Panc1 (cell line): ENCODE results near the gene CIPC. TPM values are rescaled to one million over a fixed set of nuclear protein-coding genes. Genes with fewer than 3 reads are reported as not detected.

Source experiments
- ATAC-seq: fragments of 200-7000 bp; cut with Tn5 transposase; 2 replicates; pipeline ENCODE4 v1.9.1; 2020; ENCODE audit warnings: mild to moderate bottlenecking, moderate library complexity
- BruUV-seq: library from RNA; stranded (reverse); fragments of 400-500 nt; replicated peaks from 2 replicates; lab custom pipeline; 2021; lab: Mats Ljungman, UMichigan
- CTCF ChIA-PET: fragments of 300-600 bp; sonication (Branson Sonifier 250); formaldehyde crosslinking; loops from one replicate; lab custom pipeline; 2022; ENCODE audit warnings: antibody characterized with exemption; lab: Charles Lee
- POLR2A ChIA-PET: fragments of 300-600 bp; sonication (Branson Sonifier 250); formaldehyde crosslinking; loops from one replicate; lab custom pipeline; 2022; ENCODE audit warnings: antibody characterized with exemption; lab: Charles Lee
- DNase-seq: peaks from one replicate; pipeline ENCODE4 v3.0.0-alpha.2; 2010; ENCODE audit warnings: low read depth, low spot score
- H3K27ac ChIP-seq: 2 replicates; pipeline ENCODE4 v1.5.1; 2011; ENCODE audit warnings: mild to moderate bottlenecking, low read length, inconsistent platforms
- H3K27me3 ChIP-seq: fragments of 200-500 bp; sonication (Bioruptor generic); 2 replicates; pipeline ENCODE4 v1.6.0; 2014; ENCODE audit warnings: low read length, inconsistent platforms; ENCODE audit not compliant: control insufficient read depth, insufficient read depth
- H3K36me3 ChIP-seq: fragments of 200-500 bp; sonication (Bioruptor generic); 2 replicates; pipeline ENCODE4 v1.5.1; 2014; ENCODE audit warnings: inconsistent platforms, mild to moderate bottlenecking, low read length, moderate library complexity; ENCODE audit not compliant: control insufficient read depth, insufficient read depth
- H3K4me1 ChIP-seq: 2 replicates; pipeline ENCODE4 v1.5.1; 2011; ENCODE audit warnings: inconsistent platforms, mild to moderate bottlenecking, low read length, moderate library complexity; ENCODE audit not compliant: control insufficient read depth, insufficient read depth
- H3K4me3 ChIP-seq, 2 experiments: 2 replicates each; pipeline ENCODE4 v1.5.1; 2011 to 2012; ENCODE audit warnings: low read depth in 2 of 2, low read length in 2 of 2, mild to moderate bottlenecking in 2 of 2, inconsistent platforms in 1 of 2, moderate library complexity in 1 of 2
- H3K9me3 ChIP-seq: fragments of 200-500 bp; sonication (Bioruptor generic); 2 replicates; pipeline ENCODE4 v1.5.1; 2014; ENCODE audit warnings: low read depth, mild to moderate bottlenecking, inconsistent platforms, low read length, moderate library complexity; ENCODE audit not compliant: control insufficient read depth, insufficient read depth
- CTCF ChIP-seq: fragments of 450-650 bp; IDR thresholded peaks from 2 replicates; pipeline ENCODE4 v1.5.1; 2017; ENCODE audit warnings: mild to moderate bottlenecking
- POLR2AphosphoS5 ChIP-seq: IDR thresholded peaks from 2 replicates; pipeline ENCODE4 v1.6.1; 2012; ENCODE audit warnings: mild to moderate bottlenecking, low read depth, low read length, moderate library complexity
- REST ChIP-seq, 2 experiments: IDR thresholded peaks; 2 replicates each; pipeline ENCODE4 v1.6.1; 2011 to 2012; ENCODE audit warnings: low read depth in 2 of 2, control low read depth in 1 of 2, low read length in 1 of 2, mild to moderate bottlenecking in 1 of 2, moderate library complexity in 1 of 2; ENCODE audit not compliant: insufficient read depth in 1 of 2
- SIN3A ChIP-seq: IDR thresholded peaks from 2 replicates; pipeline ENCODE4 v1.6.1; 2012; ENCODE audit warnings: low read depth, mild to moderate bottlenecking, low read length, moderate library complexity, borderline replicate concordance; ENCODE audit not compliant: insufficient read depth
- TCF7L2 ChIP-seq: IDR thresholded peaks from 2 replicates; pipeline ENCODE4 v1.6.1; 2011; ENCODE audit warnings: mild to moderate bottlenecking, low read depth, low read length, inconsistent platforms
- in situ Hi-C: cut with HindIII; loops from 2 replicates; pipeline ENCODE4 v1.10.0; 2016; ENCODE audit warnings: low sequenced_read_pairs, low pct_unique_long_range_greater_than_20kb
- intact Hi-C: fragments of 100-400 bp; cut with micrococcal nuclease; formaldehyde crosslinking; loops from one replicate; pipeline ENCODE4 v1.10.0; 2022; ENCODE audit not compliant: unreplicated experiment
- total RNA-seq: library from RNA; stranded (reverse); gene quantifications from one replicate; pipeline ENCODE4 v1.2.1, GENCODE V29; 2021; ENCODE audit not compliant: unreplicated experiment

The CIPC gene
- total RNA-seq, 1 experiment from 2014 or later, result 20.3 TPM

DNA sequence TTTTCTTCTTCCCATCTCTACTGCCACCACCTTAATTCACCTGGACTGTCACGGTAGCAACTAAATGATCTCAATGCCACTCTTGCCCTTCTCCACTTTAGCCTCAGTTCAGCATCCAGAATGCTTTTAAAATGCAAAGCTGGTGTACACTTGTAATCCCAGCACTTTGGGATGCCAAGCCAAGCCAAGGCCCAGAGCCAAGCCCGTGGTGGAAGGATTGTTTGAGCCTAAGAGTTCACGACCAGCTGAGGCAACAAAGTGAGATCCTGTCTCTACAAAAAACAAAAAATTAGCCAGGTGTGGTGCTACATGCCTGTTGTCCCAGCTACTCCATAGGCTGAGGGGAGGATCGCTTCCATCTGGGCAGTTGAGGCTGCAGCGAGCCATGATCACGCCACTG lies 5.9 kb downstream of the CIPC start:
- TF ChIP-seq CTCF, result no peak
- TF ChIP-seq POLR2AphosphoS5, result no peak
- TF ChIP-seq REST (IDR thresholded peaks at IDR 0.05; ENCODE audit: insufficient read depth in 1 of 2, low read depth in 2 of 2, low read length in 1 of 2), result no peak
- TF ChIP-seq SIN3A, result no peak
- TF ChIP-seq TCF7L2, result no peak

DNA sequence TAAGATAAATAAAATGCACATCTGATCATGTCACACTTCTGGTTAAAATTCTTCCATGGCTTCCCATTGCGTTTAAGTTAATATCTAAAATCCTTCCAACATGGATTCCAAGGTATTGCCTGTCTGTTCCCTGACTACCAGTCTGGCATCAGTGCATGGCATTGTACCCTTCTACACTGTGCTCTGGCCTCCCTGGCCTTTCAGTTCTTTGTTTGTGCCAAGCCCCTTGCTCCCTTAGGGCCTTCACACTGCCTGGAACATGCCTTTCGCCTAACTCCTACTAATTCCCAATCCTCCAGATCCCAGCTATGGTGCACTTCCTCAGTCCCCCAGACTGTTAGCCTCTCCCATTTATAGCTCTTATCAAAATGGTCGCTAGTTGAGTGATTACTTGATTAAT lies 6.3 kb downstream of the CIPC start:
- H3K27ac ChIP-seq, result no peak overlapping the region
- ChIA-PET POLR2A (no interaction called here), CTCF (no interaction called here)
- H3K36me3 ChIP-seq, result peaks cover 2% of the 10 kb centered on the region; the same call in 1 of the 2 replicates
- TF ChIP-seq SIN3A (no peak), CTCF (no peak), REST (IDR thresholded peaks at IDR 0.05; ENCODE audit: insufficient read depth in 1 of 2, low read depth in 2 of 2, low read length in 1 of 2) (no peak), POLR2AphosphoS5 (no peak), TCF7L2 (no peak)
- intact Hi-C loops, result no loop called here
- no peaks in the 10 kb centered on the region for H3K27me3 ChIP-seq
- BruUV-seq, result no TSS peak
- H3K9me3 ChIP-seq, result no peaks in the 10 kb centered on the region
- H3K4me3 ChIP-seq, result no peak overlapping the region
- in situ Hi-C loops, result no loop called here
- no peak for DNase-seq
- no peak for ATAC-seq
- H3K4me1 ChIP-seq, result peaks cover 5% of the 10 kb centered on the region

More for the DNA sequence above, 5.9 kb downstream of the CIPC start:
- no peaks in the 10 kb centered on the region for H3K27me3 ChIP-seq
- no peak overlapping the region for H3K27ac ChIP-seq
- no peak for ATAC-seq
- H3K4me1 ChIP-seq, result peaks cover 9% of the 10 kb centered on the region
- intact Hi-C loops (no loop called here), in situ Hi-C loops (no loop called here)
- CTCF ChIA-PET, result no interaction called here
- H3K36me3 ChIP-seq, result peaks cover 2% of the 10 kb centered on the region
- POLR2A ChIA-PET, result no interaction called here
- DNase-seq, result no peak
- BruUV-seq, result no TSS peak
- H3K9me3 ChIP-seq, result no peaks in the 10 kb centered on the region
- H3K4me3 ChIP-seq, result no peak overlapping the region
